ENCODE measurements around the gene UBE2M.
A peak's percentile ranks its signal among the peaks of the same experiment; 100 is the strongest.

Gene UBE2M

GRCh38 chr19:58538257-58539168, 19.9 kb downstream of the UBE2M start:
- DNase-seq = no peak

GRCh38 chr19:58536852-58537798, 21.3 kb downstream of the UBE2M start:
- DNase-seq = no peak

- DNase-seq = no peak
These were observed 22.6 kb downstream of the UBE2M start for GRCh38 chr19:58535857-58536256.

- DNase-seq = no peak
These were observed 27.2 kb downstream of the UBE2M start for GRCh38 chr19:58531034-58531840.

GRCh38 chr19:58529405-58529804, 29.0 kb downstream of the UBE2M start:
- no peak for DNase-seq

- DNase-seq = no peak
These were observed 35.7 kb downstream of the UBE2M start for GRCh38 chr19:58522709-58523108.

GRCh38 chr19:58521651-58522050, 36.8 kb downstream of the UBE2M start:
- DNase-seq = no peak

- DNase-seq = no peak
These were observed 38.2 kb downstream of the UBE2M start for GRCh38 chr19:58520257-58520599.

- DNase-seq = peak; percentile 93
These were observed 38.8 kb downstream of the UBE2M start, which contains the start of gene ZBTB45 for GRCh38 chr19:58519355-58520256. Gene ZBTB45, minus strand, starts transcription at chr19:58519810. Its CDS starts 2,137 bp downstream, at chr19:58517673.

- peak; percentile 57 for DNase-seq
These were observed 39.4 kb downstream of the UBE2M start for GRCh38 chr19:58519087-58519354.

- DNase-seq = peak; percentile 6
These were observed 39.9 kb downstream of the UBE2M start for GRCh38 chr19:58518256-58519086.

GRCh38 chr19:58516964-58517833, 41.2 kb downstream of the UBE2M start:
- no peak for DNase-seq

- DNase-seq = no peak
These were observed 42.1 kb downstream of the UBE2M start for GRCh38 chr19:58516246-58516836.

- no peak for DNase-seq
These were observed 43.2 kb downstream of the UBE2M start for GRCh38 chr19:58515259-58515658.

- DNase-seq = no peak
These were observed 43.8 kb downstream of the UBE2M start for GRCh38 chr19:58514564-58515022.

- peak; percentile 86 for DNase-seq
These were observed 44.5 kb downstream of the UBE2M start for GRCh38 chr19:58513694-58514563.

- DNase-seq = no peak
These were observed 45.2 kb downstream of the UBE2M start for GRCh38 chr19:58513213-58513693.
